Naive thymus-derived CD4-positive, alpha-beta T cell (primary cell): ENCODE results near the gene CDC42EP1. TPM values are rescaled to one million over a fixed set of nuclear protein-coding genes. Genes with fewer than 3 reads are reported as not detected.

ENCODE experiments used
- ATAC-seq: fragments of 150-1000 bp; cut with Tn5 transposase; 2 replicates; pipeline ENCODE4 v1.10.0; 2021; ENCODE audit warnings: mild to moderate bottlenecking, moderate library complexity
- CTCF ChIA-PET: fragments of 350-600 bp; sonication (Branson Sonifier 250); formaldehyde crosslinking; loops from one replicate; lab custom pipeline; 2021; ENCODE audit warnings: antibody characterized with exemption; lab: Charles Lee
- POLR2A ChIA-PET: fragments of 350-600 bp; sonication (Branson Sonifier 250); formaldehyde crosslinking; loops from one replicate; lab custom pipeline; 2021; ENCODE audit warnings: antibody characterized with exemption, inconsistent platforms; lab: Charles Lee
- DNase-seq, 9 donors: peaks; one replicate each; pipeline versions ENCODE4 v3.0.0 to v3.0.0-alpha.2; 2020 to 2022; ENCODE audit warnings: mixed read lengths in 1 of 9
- H3K27ac ChIP-seq: one replicate; pipeline ENCODE4 v1.7.0; 2013; ENCODE audit warnings: mild to moderate bottlenecking, low read depth, low read length, moderate library complexity
- H3K27me3 ChIP-seq, 2 donors: one replicate each; pipeline ENCODE4 v1.7.0; 2013; ENCODE audit warnings: low read length in 2 of 2, mild to moderate bottlenecking in 2 of 2, moderate library complexity in 2 of 2; ENCODE audit not compliant: control insufficient read depth in 2 of 2, insufficient read depth in 2 of 2
- H3K36me3 ChIP-seq, 3 experiments: 1 replicate in 2 of 3; 2 replicates in 1 of 3; pipeline ENCODE4 v1.7.0; 2013; ENCODE audit warnings: low read length in 3 of 3, mild to moderate bottlenecking in 3 of 3, moderate library complexity in 1 of 3; ENCODE audit not compliant: insufficient read depth in 3 of 3, control insufficient read depth in 2 of 3
- H3K4me1 ChIP-seq, 2 donors: one replicate each; pipeline ENCODE4 v1.7.0; 2013; ENCODE audit warnings: low read length in 2 of 2, mild to moderate bottlenecking in 2 of 2, moderate library complexity in 1 of 2; ENCODE audit not compliant: control insufficient read depth in 2 of 2, insufficient read depth in 2 of 2
- H3K4me3 ChIP-seq: 2 replicates; pipeline ENCODE4 v1.7.0; 2013; ENCODE audit warnings: mild to moderate bottlenecking, low read length
- H3K9me3 ChIP-seq, 3 experiments: 1 replicate in 2 of 3; 2 replicates in 1 of 3; pipeline ENCODE4 v1.7.0; 2013; ENCODE audit warnings: low read length in 3 of 3; ENCODE audit not compliant: control insufficient read depth in 2 of 3
- H3K27ac Mint-ChIP-seq, 9 donors: one replicate each; pipeline ENCODE4 v1.8.0; 2020 to 2022; ENCODE audit warnings: mixed read lengths in 9 of 9, mild to moderate bottlenecking in 8 of 9, moderate library complexity in 5 of 9, inconsistent platforms in 2 of 9
- H3K27me3 Mint-ChIP-seq, 5 donors: one replicate each; pipeline ENCODE4 v1.8.0; 2021 to 2022; ENCODE audit warnings: mixed read lengths in 5 of 5, mild to moderate bottlenecking in 1 of 5
- H3K36me3 Mint-ChIP-seq, 5 donors: one replicate each; pipeline ENCODE4 v1.8.0; 2020 to 2022; ENCODE audit warnings: mixed read lengths in 5 of 5, mild to moderate bottlenecking in 3 of 5, inconsistent platforms in 1 of 5
- H3K4me1 Mint-ChIP-seq, 7 donors: one replicate each; pipeline ENCODE4 v1.8.0; 2020 to 2022; ENCODE audit warnings: mixed read lengths in 7 of 7, mild to moderate bottlenecking in 3 of 7, inconsistent platforms in 1 of 7
- H3K4me3 Mint-ChIP-seq, 10 donors: one replicate each; pipeline ENCODE4 v1.8.0; 2020 to 2022; ENCODE audit warnings: mild to moderate bottlenecking in 10 of 10, mixed read lengths in 10 of 10, moderate library complexity in 6 of 10, inconsistent platforms in 2 of 10
- H3K9me3 Mint-ChIP-seq, 11 donors: one replicate each; pipeline ENCODE4 v1.8.0; 2020 to 2022; ENCODE audit warnings: mixed read lengths in 11 of 11, mild to moderate bottlenecking in 4 of 11, inconsistent platforms in 1 of 11, moderate library complexity in 1 of 11
- intact Hi-C, 2 donors: fragments of 100-400 bp; cut with micrococcal nuclease; formaldehyde crosslinking; loops; one replicate each; pipeline ENCODE4 v1.15.1; 2023
- polyA plus RNA-seq, 2 donors: library from polyadenylated mRNA; unstranded; fragments of 300-500 nt; fragmentation: Illumina TruSeq; gene quantifications; one replicate each; pipeline ENCODE4 v1.2.3, GENCODE V29; 2021
- total RNA-seq, 6 experiments: library from RNA in 5 of 6; stranded (reverse) in 5 of 6; gene quantifications; 1 replicate in 5 of 6; 2 replicates in 1 of 6; pipeline ENCODE4 v1.2.3 and lab custom pipeline; 2021 to 2026

The CDC42EP1 gene
- total and polyA plus RNA-seq, 7 experiments from 2014 or later: 0.27 to 1.6 (median 0.62) TPM; not detected in 3

GRCh38 chr22:37566903-37567798 is 6.9 kb downstream of the CDC42EP1 start:
- Mint-ChIP-seq H3K4me3 (peak overlapping the region; percentile 61 to 85 (median 72)), H3K4me1 (peaks cover 16 to 35% (median 25%) of the 10 kb centered on the region in 7 donors), H3K36me3 (no peaks in the 10 kb centered on the region), H3K27me3 (peaks cover 5 to 44% (median 12%) of the 10 kb centered on the region in 5 donors), H3K27ac (peak overlapping the region in 3 of 9 donors; percentile 26 to 70 (median 62)), H3K9me3 (peaks cover 0 to 2% (median 0%) of the 10 kb centered on the region in 11 donors)
- ATAC-seq (peak; percentile 94), DNase-seq (peak; percentile 70 to 93 (median 82))
- Histone ChIP-seq H3K27ac (no peak overlapping the region), H3K4me3 (peak overlapping the region; percentile 28), H3K9me3 (no peaks in the 10 kb centered on the region), H3K27me3 (peaks cover under 1 to 4% of the 10 kb centered on the region in 2 donors), H3K36me3 (no peaks in the 10 kb centered on the region), H3K4me1 (peaks cover 20 to 22% of the 10 kb centered on the region in 2 donors)
- ChIA-PET CTCF (interaction anchor here (0.6 to 8.7 kb wide), 32 partner anchors 8 to 791 kb away, joined by 3 to 147 read pairs (median 5); partner anchors contain the start of genes GGA1, IFT27, LGALS2 and MFNG), POLR2A (interaction anchor here (0.6 to 3.1 kb wide), 10 partner anchors 15 to 682 kb away, joined by 3 to 26 read pairs (median 4); partner anchors contain the start of gene GGA1)
- intact Hi-C loops: loop anchor here (1.0 to 10.0 kb wide), 10 partner anchors 22 to 300 kb away; partner anchors contain the start of gene MFNG (in 1 of the 2)

- Mint-ChIP-seq H3K27ac (peak overlapping the region in 1 of 9 donors; percentile 70), H3K4me1 (peaks cover 16 to 30% (median 21%) of the 10 kb centered on the region in 7 donors), H3K4me3 (peak overlapping the region in 2 of 10 donors; percentile 34 to 58), H3K27me3 (peaks cover 0 to 36% (median 5%) of the 10 kb centered on the region in 5 donors), H3K36me3 (no peaks in the 10 kb centered on the region), H3K9me3 (peaks cover 0 to 2% (median 0%) of the 10 kb centered on the region in 11 donors)
- Histone ChIP-seq H3K27ac (no peak overlapping the region), H3K4me3 (no peak overlapping the region), H3K4me1 (peaks cover 20 to 21% of the 10 kb centered on the region in 2 donors), H3K9me3 (no peaks in the 10 kb centered on the region), H3K27me3 (no peaks in the 10 kb centered on the region), H3K36me3 (no peaks in the 10 kb centered on the region)
- DNase-seq: no peak
- no peak for ATAC-seq
- ChIA-PET CTCF (interaction anchor here (0.6 to 8.7 kb wide), 19 partner anchors 11 to 1172 kb away, joined by 3 to 147 read pairs (median 10); partner anchors contain the start of genes GGA1, LGALS2, MFNG and NOL12), POLR2A (interaction anchor here (1.0 to 3.1 kb wide), 4 partner anchors 24 to 272 kb away, joined by 4 to 26 read pairs (median 15); no protein-coding TSS in a partner anchor)
- intact Hi-C loops: loop anchor here in 1 of 2 donors (10.0 kb wide), 1 partner anchor 83 kb away; the partner anchor contains the start of gene MFNG
Measured at GRCh38 chr22:37568012-37568411, 7.7 kb downstream of the CDC42EP1 start.

GRCh38 chr22:37568448-37569008 is 8.2 kb downstream of the CDC42EP1 start:
- Mint-ChIP-seq H3K27me3 (peaks cover 0 to 31% (median 0%) of the 10 kb centered on the region in 5 donors), H3K36me3 (no peaks in the 10 kb centered on the region), H3K9me3 (peaks cover 0 to 2% (median 0%) of the 10 kb centered on the region in 11 donors), H3K4me3 (peak overlapping the region in 1 of 10 donors; percentile 58), H3K4me1 (peaks cover 12 to 29% (median 21%) of the 10 kb centered on the region in 7 donors), H3K27ac (peak overlapping the region in 1 of 9 donors; percentile 33)
- Histone ChIP-seq H3K27ac (no peak overlapping the region), H3K4me1 (peaks cover 20 to 21% of the 10 kb centered on the region in 2 donors), H3K4me3 (no peak overlapping the region), H3K9me3 (no peaks in the 10 kb centered on the region), H3K36me3 (no peaks in the 10 kb centered on the region), H3K27me3 (no peaks in the 10 kb centered on the region)
- no peak for ATAC-seq
- ChIA-PET POLR2A (interaction anchor here (1.0 to 3.1 kb wide), 3 partner anchors 23 to 273 kb away, joined by 4 to 26 read pairs (median 4); no protein-coding TSS in a partner anchor), CTCF (interaction anchor here (0.6 to 8.7 kb wide), 8 partner anchors 11 to 1172 kb away, joined by 3 to 147 read pairs (median 10); partner anchors contain the start of gene LGALS2)
- intact Hi-C loops: loop anchor here in 1 of 2 donors (10.0 kb wide), 1 partner anchor 84 kb away; the partner anchor contains the start of gene MFNG
- no peak for DNase-seq

DNA sequence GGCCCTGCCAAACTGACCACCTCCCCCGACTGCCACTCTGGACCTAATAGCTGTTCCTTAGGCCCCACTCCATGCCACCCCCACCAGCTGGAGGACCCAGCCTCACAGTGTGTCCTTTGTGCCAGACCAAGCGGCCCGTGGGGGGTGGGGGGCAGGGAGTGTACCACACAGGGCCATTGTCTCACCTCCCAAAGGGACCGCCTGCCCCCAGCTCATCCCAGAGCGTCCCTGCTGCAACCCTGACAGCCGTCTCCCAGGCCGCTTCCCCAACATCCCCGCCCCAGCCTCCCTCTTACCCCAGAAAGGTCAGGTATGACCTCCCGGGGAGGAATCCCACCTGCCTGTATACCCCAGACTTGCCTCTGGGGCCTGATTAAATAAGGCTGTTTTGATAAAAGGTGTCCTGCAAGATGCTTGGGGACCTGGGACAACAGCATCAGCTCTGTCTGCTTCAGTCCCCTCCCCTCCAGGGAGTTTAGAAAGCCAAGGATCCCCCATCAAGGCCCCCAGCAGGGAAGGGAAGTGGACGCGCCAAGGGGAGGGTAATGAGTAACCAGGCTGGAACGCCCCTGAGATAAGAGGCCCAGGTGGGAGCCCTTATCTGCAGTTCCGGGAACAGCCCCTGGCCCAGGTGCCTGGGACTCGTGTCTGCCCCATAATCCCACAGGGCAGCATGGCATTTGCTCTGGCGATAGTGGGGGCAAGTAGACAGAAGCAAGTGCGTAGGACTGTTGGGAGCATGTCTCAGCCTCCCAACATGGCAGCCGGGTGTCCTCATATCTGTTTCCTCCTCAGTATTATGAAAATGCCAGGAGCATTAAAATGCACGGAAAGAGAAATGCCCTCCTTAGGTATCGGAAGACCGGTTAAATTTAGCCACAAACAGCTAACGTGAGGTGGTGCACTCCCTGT is 9.0 kb downstream of the CDC42EP1 start:
- Histone ChIP-seq H3K27ac (no peak overlapping the region), H3K27me3 (no peaks in the 10 kb centered on the region), H3K4me1 (peaks cover 20 to 21% of the 10 kb centered on the region in 2 donors), H3K36me3 (no peaks in the 10 kb centered on the region), H3K9me3 (no peaks in the 10 kb centered on the region), H3K4me3 (no peak overlapping the region)
- Mint-ChIP-seq H3K9me3 (peaks cover 0 to 2% (median 0%) of the 10 kb centered on the region in 11 donors), H3K4me3 (no peak overlapping the region), H3K36me3 (no peaks in the 10 kb centered on the region), H3K27ac (peak overlapping the region in 1 of 9 donors; percentile 52), H3K27me3 (peaks cover 0 to 25% (median 0%) of the 10 kb centered on the region in 5 donors), H3K4me1 (peaks cover 12 to 24% (median 20%) of the 10 kb centered on the region in 7 donors)
- ATAC-seq (no peak), DNase-seq (no peak)
- ChIA-PET POLR2A (interaction anchor here (1.0 to 3.1 kb wide), 2 partner anchors 23 to 29 kb away, joined by 4 to 26 read pairs; no protein-coding TSS in a partner anchor), CTCF (interaction anchor here (0.6 to 8.7 kb wide), 6 partner anchors 10 to 252 kb away, joined by 3 to 147 read pairs (median 7); partner anchors contain the start of gene LGALS2)
- intact Hi-C loops: loop anchor here in 1 of 2 donors (10.0 kb wide), 1 partner anchor 84 kb away; the partner anchor contains the start of gene MFNG

- peaks cover 0 to 2% (median 0%) of the 10 kb centered on the region in 11 donors for H3K9me3 Mint-ChIP-seq
- no peak overlapping the region for H3K4me3 Mint-ChIP-seq
- H3K27me3 Mint-ChIP-seq: peaks cover 0 to 23% (median 0%) of the 10 kb centered on the region in 5 donors
- DNase-seq (no peak), ATAC-seq (no peak)
- H3K27ac Mint-ChIP-seq: peak overlapping the region in 1 of 9 donors; percentile 52
- Histone ChIP-seq H3K4me1 (peaks cover 20 to 21% of the 10 kb centered on the region in 2 donors), H3K4me3 (no peak overlapping the region), H3K27ac (no peak overlapping the region), H3K9me3 (no peaks in the 10 kb centered on the region), H3K27me3 (no peaks in the 10 kb centered on the region), H3K36me3 (no peaks in the 10 kb centered on the region)
- POLR2A ChIA-PET: no interaction called here
- H3K36me3 Mint-ChIP-seq: no peaks in the 10 kb centered on the region
- intact Hi-C loops: loop anchor here in 1 of 2 donors (10.0 kb wide), 1 partner anchor 85 kb away; the partner anchor contains the start of gene MFNG
- CTCF ChIA-PET: interaction anchor here (0.6 to 2.1 kb wide), 6 partner anchors 22 to 1306 kb away, joined by 3 to 11 read pairs (median 3); no protein-coding TSS in a partner anchor
- peaks cover 12 to 24% (median 20%) of the 10 kb centered on the region in 7 donors for H3K4me1 Mint-ChIP-seq
Measured at GRCh38 chr22:37569921-37570660, 9.8 kb downstream of the CDC42EP1 start.
